Right hindlimb (tissue), 1 donor: ENCODE results near the gene EPHA2.
"Not testable (repeated sequence)": the region's sequence is repeated elsewhere in the genome, so short reads cannot be mapped to it uniquely, and the experiment has no call there.

Experiments used
- DNase-seq: peaks from one replicate; pipeline ENCODE4 v3.0.0-alpha.2; 2018

EPHA2 gene

GRCh38 chr1:16155537-16156410 is at the start of gene EPHA2:
TSS of gene EPHA2 (minus strand) at chr1:16156069. CDS start at chr1:16155932, 137 bp downstream.
- DNase-seq, result peak; percentile 88

- no peak for DNase-seq
These were observed 49.4 kb upstream of the EPHA2 start for GRCh38 chr1:16205334-16205671.

DNA sequence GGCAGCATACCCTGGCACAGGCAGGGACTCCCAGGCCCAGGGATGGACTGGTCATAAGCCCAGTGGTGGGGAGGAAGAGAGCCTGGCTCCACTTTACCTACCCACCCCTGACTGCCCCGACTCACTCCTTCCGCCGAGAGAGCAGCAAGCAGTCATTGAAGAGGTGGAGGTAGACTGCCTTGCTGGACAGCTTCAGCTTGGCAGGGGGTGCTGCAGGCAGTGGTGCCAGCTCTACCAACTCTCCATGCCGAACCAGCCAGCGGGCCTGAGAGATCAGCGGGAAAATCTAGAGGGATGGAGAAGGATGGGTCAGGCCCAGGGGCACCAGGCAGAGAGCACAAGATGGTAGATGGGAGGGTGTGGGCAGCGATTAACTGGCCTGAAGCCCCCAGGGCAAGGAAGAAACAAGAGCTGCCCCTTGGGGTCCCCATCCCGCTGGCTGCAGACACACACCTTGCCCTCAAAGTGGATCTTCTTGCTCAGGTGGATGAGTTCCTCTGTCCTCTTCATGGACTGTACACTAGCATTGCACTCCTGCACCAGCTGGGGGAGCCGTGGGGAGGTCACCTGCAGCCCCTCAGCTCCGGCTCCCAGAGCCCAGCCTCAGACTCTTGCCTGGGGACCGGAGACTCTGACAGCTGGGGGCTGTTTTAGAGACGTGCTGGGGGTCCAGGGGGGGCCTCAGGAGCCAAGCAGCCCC is 48.9 kb upstream of the EPHA2 start:
- no peak for DNase-seq

GRCh38 chr1:16204216-16204615 is 48.3 kb upstream of the EPHA2 start:
- no peak for DNase-seq

GRCh38 chr1:16203550-16203949 is 47.7 kb upstream of the EPHA2 start:
- DNase-seq, result no peak

DNA sequence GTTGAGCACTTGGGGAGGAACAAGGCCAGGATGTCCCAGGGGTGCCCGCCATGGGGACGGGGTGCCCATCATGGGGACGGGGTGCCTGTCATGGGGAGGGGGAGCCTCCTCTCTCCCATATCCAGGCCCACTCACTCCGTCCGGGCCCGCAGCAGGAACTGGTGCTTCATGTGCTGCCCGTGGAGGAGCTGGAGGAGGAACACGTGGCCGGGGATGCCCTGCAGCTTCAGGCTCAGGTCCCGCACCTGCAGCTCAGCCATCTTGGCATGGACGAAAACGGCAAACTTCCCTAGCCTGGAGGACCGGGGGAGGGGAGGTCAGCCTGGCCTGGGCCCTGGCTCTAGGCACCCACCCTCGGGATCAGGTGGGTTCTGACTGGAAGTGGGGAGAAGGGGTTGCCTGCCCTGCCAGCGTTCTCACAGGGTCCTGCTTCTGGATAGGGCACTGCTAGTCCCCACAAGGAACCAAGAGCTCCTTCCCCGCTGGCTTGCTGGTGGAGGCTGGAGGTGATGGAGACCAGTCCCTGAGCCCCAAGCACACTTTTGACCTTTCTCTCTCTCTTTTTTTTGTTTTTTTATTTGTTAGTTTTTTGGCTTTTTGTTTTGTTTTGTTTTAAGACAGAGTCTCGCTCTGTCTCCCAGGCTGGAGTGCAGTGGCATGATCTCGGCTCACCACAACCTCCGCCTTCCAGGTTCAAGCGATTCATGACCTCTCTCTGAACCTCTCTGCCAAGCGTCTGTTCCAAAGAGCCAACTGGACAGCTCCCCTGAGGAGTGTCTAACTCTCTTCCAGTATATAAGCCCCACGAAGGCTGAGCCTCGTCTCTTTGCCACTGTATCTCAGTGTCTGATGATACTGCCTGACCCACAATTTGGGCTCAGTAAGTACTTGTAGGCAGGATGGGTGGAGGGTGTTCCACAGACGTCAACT is 46.7 kb upstream of the EPHA2 start:
- DNase-seq, result no peak

DNA sequence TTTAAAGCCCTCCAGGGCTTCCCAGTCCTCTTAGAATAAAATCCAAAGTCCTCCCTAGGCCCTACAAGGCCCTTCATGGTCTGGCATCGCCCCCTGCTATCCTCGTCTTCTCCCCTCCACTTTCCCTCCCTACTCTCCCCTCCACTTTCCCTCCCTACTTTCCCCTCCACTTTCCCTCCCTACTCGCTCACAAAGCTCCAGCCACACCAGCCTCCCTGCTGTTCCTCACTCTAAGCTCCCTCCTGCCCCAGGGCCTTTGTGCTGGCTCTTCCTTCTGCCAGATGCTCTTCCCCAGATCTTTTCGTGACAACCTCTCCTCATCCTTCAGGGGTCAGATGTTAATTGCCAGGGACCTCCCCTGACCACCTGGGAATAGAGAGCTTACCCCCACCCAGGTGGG is 43.8 kb upstream of the EPHA2 start:
- DNase-seq, result no peak

DNA sequence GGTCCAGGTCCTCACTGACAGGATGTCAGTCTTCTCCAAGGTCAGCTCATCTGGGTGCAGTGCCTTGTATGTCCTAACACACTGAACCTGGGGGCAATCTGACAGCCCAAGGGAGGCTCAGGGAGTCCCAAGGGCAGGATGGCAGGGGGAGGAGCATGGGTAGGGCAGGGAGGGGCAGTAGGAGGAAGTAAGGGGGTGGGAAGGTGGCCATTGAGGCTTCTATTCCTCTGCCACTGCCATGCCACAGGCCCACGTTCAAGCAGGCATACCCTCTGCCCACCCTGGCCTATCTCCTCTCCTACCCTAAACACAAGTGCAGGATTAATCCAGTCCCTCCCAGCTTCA is 43.3 kb upstream of the EPHA2 start:
- DNase-seq, result no peak

DNA sequence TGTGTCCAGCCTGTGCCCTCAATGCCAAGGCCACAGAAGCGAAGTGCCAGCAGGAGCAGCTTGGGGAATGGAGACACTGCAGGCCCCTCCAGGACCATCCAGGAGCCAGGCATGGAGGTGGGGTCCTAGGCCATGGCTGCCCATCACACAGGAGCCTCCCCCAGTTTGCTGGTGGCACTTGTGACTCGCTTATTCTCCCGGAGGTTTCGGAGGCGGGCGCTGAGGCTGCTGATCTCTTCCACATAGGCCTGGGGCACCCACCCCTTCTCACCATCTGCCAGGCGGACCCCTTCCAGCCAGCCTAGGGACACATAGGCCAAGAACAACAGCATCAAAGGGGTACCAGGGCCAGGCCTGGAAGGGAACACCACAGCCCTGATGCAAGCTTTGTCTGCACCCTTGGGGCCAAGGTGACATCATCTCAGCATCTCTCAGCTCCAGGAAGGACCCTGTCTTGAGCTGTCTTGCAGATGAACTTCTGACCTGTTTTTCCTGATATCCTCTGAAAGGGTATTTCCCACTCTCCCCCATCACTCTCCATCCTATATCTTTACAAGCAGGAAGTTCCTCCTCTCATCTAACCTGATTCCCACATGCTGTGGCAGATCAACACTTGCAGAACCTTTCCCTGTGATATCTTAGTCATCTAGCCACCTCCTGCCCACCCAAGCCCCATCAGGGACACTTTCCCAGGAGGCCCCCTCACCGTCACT is 42.7 kb upstream of the EPHA2 start:
- DNase-seq, result no peak

DNA sequence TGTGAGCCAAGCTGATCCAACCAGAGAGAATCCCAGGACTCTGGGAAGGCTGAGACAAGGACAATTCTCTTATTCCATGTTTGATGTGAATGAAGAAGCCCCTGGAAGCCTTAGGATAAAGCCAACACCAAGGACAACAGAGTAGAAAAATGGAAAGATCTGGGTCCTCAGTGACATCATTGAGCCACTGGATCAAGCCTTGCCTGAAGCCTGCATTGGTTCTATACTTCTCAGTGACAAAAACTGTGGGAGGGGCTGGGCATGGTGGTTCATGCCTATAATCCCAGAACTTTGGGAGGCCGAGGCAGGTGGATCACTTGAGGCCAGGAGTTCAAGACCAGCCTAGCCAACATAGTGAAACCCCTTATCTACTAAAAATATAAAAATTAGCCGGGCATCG is 41.0 kb upstream of the EPHA2 start:
- DNase-seq, result no peak

DNA sequence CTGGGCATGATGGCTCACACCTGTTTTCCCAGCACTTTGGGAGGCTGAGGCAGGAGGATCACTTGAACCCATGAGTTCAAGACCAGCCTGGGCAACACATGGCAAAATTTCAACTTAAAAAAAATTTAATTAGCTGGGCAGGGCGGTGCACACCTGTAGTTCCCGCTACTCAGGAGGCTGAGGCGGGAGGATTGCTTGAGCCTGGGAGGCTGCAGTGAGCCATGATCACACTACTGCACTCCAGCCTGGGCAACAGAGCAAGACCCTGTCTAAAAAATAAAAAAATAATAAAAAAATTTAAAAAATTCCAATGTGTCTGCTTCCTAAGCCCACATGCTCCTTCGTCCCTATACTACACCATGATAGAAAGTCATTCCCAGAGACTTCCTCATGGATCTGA is 40.3 kb upstream of the EPHA2 start:
- not testable (repeated sequence) for DNase-seq

DNA sequence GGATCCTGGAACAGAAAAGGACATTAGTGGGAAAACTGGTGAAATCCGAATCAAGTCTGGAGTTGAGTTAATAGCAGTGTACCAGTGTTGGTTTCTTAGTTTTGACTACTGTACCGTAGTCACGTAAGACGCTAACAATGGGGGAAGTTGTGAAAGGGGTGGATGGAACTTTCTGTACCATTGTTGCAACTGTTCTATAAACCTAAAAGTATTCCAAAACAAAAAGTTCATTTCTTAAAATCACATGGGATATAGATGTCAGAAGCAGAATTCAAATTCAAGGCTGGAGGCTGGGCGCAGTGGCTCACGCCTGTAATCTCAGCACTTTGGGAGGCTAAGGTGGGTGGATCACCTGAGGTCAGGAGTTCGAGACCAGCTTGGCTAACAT is 39.6 kb upstream of the EPHA2 start:
- DNase-seq, result no peak

- DNase-seq, result no peak
These were observed 36.2 kb upstream of the EPHA2 start for GRCh38 chr1:16191916-16192546.

- no peak for DNase-seq
These were observed 35.4 kb upstream of the EPHA2 start for GRCh38 chr1:16191309-16191708.

DNA sequence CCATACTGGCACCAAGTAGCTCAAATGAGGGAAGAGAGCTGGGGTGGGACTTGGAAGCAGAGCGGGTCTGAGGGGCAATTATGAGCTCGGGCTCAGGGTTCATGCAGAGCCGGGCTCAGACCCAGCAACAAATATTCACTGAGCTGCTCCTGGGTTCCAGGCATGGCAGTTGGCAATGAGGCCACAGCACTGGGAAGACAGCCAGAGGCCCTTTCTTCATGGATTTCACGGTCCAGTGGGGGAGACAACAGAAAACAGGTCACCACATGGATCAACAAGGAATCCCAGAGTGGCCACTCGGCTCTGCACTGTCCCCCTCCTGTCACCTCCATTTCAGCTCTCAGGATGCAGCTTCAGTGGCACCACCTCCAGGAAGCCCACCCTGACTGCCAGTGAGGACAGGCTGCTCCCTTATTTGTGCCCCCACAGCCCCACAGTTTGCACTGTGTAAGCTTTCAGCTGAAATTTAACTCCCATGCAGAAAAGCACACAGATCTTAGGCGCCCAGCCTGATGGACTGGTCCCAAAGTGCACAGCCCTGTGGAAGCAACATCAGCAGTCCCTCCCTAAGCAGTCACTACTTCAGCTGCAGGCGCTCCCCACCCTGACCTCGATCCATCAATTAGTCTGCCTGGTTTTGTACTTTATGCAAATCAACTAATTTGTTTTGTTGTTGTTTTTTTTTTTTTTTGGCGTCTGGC is 34.2 kb upstream of the EPHA2 start:
- no peak for DNase-seq

- DNase-seq, result peak; percentile 68
These were observed 33.1 kb upstream of the EPHA2 start for GRCh38 chr1:16189003-16189402.

DNA sequence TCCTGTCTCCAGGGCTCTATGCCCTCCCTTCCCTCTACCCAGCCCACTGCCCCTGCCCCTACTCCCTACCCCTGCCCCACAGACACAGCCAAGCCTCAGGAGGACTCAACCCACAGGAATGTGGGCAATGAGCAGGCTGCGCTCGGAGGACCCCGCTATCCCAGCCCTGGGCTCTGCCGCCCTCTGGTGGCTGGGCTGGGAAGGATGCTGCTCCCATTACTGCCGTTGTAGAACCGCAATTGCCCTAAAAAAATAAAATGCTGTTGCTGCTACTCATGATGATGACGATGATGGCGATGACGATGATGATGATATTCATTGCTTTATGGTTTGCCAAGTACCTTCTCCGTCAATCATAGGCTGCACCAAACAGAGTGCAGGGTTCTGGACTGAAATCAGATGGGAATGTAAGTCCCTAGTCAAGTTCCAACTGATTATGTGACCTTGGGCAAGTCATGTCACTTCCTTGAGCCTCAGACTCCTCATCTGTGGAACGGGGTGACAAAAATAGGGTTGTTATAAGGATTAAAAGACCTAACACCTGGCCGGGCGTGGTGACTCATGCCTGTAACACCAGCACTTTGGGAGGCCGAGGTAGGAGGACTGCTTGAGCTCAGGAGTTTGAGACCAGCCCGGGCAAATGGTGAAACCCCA is 32.0 kb upstream of the EPHA2 start:
- peak; percentile 85 for DNase-seq

- no peak for DNase-seq
These were observed 30.9 kb upstream of the EPHA2 start for GRCh38 chr1:16186655-16187235.

- DNase-seq, result no peak
These were observed 28.9 kb upstream of the EPHA2 start for GRCh38 chr1:16184557-16185303.
